Suppressor macrophage treated with lipopolysaccharide for 4 hours (primary cell): ENCODE measurements around the gene NHSL1.
A peak's percentile ranks its signal among the peaks of the same experiment; 100 is the strongest.
"Not testable (repeated sequence)": the region's sequence is repeated elsewhere in the genome, so short reads cannot be mapped to it uniquely, and the experiment has no call there.

Experiments
- DNase-seq: peaks from one replicate; pipeline ENCODE4 v3.0.0-alpha.2; 2020

Gene NHSL1

GRCh38 chr6:138456401-138456790 lies 42.9 kb downstream of the NHSL1 start:
- no peak for DNase-seq

- no peak for DNase-seq
Observed at GRCh38 chr6:138455746-138456400, 43.4 kb downstream of the NHSL1 start.

- DNase-seq, result peak; percentile 21
Observed at GRCh38 chr6:138454981-138455706, 44.1 kb downstream of the NHSL1 start.

GRCh38 chr6:138451043-138451442 lies 48.3 kb downstream of the NHSL1 start:
- DNase-seq, result no peak

- DNase-seq, result no peak
Observed at GRCh38 chr6:138450445-138450844, 48.8 kb downstream of the NHSL1 start.

- no peak for DNase-seq
Observed at GRCh38 chr6:138446821-138447220, 52.5 kb downstream of the NHSL1 start.

- no peak for DNase-seq
Observed at GRCh38 chr6:138443979-138444378, 55.3 kb downstream of the NHSL1 start.

- DNase-seq, result no peak
Observed at GRCh38 chr6:138442663-138443062, 56.6 kb downstream of the NHSL1 start.

- DNase-seq, result no peak
Observed at GRCh38 chr6:138441965-138442364, 57.3 kb downstream of the NHSL1 start.

- DNase-seq, result peak; percentile 36
Observed at GRCh38 chr6:138440758-138441357, 58.4 kb downstream of the NHSL1 start.

- DNase-seq, result no peak
Observed at GRCh38 chr6:138440296-138440695, 59.0 kb downstream of the NHSL1 start.

GRCh38 chr6:138439546-138439945 lies 59.7 kb downstream of the NHSL1 start:
- DNase-seq, result no peak

GRCh38 chr6:138434925-138435324 lies 64.4 kb downstream of the NHSL1 start:
- DNase-seq, result peak; percentile 70

- DNase-seq, result no peak
Observed at GRCh38 chr6:138434096-138434495, 65.2 kb downstream of the NHSL1 start.

- no peak for DNase-seq
Observed at GRCh38 chr6:138432063-138432356, 67.3 kb downstream of the NHSL1 start.

- DNase-seq, result peak; percentile 75
Observed at GRCh38 chr6:138431256-138432062, 67.8 kb downstream of the NHSL1 start.

GRCh38 chr6:138430361-138431145 lies 68.7 kb downstream of the NHSL1 start:
- no peak for DNase-seq

GRCh38 chr6:138429761-138430160 lies 69.5 kb downstream of the NHSL1 start:
- DNase-seq, result no peak

- DNase-seq, result peak; percentile 69
Observed at GRCh38 chr6:138428944-138429598, 70.2 kb downstream of the NHSL1 start.

- no peak for DNase-seq
Observed at GRCh38 chr6:138427701-138428100, 71.6 kb downstream of the NHSL1 start.

- no peak for DNase-seq
Observed at GRCh38 chr6:138426500-138427123, 72.7 kb downstream of the NHSL1 start.

- DNase-seq, result not testable (repeated sequence)
Observed at GRCh38 chr6:138425256-138425655, 74.0 kb downstream of the NHSL1 start.
